Measurements from ENCODE around the gene NREP. TPM values are rescaled to one million over a fixed set of nuclear protein-coding genes. Genes with fewer than 3 reads are reported as not detected.
A peak's percentile ranks its signal among the peaks of the same experiment; 100 is the strongest.

The NREP gene
- total RNA-seq, 1 donor from 2014 or later = 460 TPM

- H3K4me3 Mint-ChIP-seq (ENCODE audit: low read depth) = peak overlapping the region; percentile 90
- no peaks in the 10 kb centered on the region for H3K9me3 Mint-ChIP-seq (ENCODE audit: low read depth)
- TF ChIP-seq CTCF (IDR thresholded peaks at IDR 0.05; ENCODE audit: unreplicated experiment) = peak; percentile 49
- peaks cover 33% of the 10 kb centered on the region for H3K4me1 Mint-ChIP-seq (ENCODE audit: low read depth)
- peak overlapping the region; percentile 99 for H3K27ac Mint-ChIP-seq
- peaks cover 10% of the 10 kb centered on the region for H3K36me3 Mint-ChIP-seq (ENCODE audit: insufficient read depth)
- peak; percentile 74 for DNase-seq (ENCODE audit: low spot score, unreplicated experiment)
- no peaks in the 10 kb centered on the region for H3K27me3 Mint-ChIP-seq
Measured at GRCh38 chr5:111757355-111758283, 625 bp upstream of the NREP start.

GRCh38 chr5:111755942-111756381, 1.0 kb downstream of the NREP start:
- TF ChIP-seq CTCF (IDR thresholded peaks at IDR 0.05; ENCODE audit: unreplicated experiment) = no peak
- no peaks in the 10 kb centered on the region for H3K27me3 Mint-ChIP-seq

GRCh38 chr5:111755345-111755941, 1.6 kb downstream of the NREP start:
- Mint-ChIP-seq H3K4me1 (ENCODE audit: low read depth) (peaks cover 35% of the 10 kb centered on the region), H3K9me3 (ENCODE audit: low read depth) (peaks cover 3% of the 10 kb centered on the region), H3K36me3 (ENCODE audit: insufficient read depth) (peaks cover 20% of the 10 kb centered on the region), H3K4me3 (ENCODE audit: low read depth) (peak overlapping the region; percentile 90), H3K27me3 (no peaks in the 10 kb centered on the region), H3K27ac (peak overlapping the region; percentile 99)
- no peak for TF ChIP-seq CTCF (IDR thresholded peaks at IDR 0.05; ENCODE audit: unreplicated experiment)
- no peak for DNase-seq (ENCODE audit: low spot score, unreplicated experiment)

More at GRCh38 chr5:111755942-111756381, 1.0 kb downstream of the NREP start:
- Mint-ChIP-seq H3K27ac (peak overlapping the region; percentile 99), H3K4me3 (ENCODE audit: low read depth) (peak overlapping the region; percentile 90), H3K36me3 (ENCODE audit: insufficient read depth) (peaks cover 18% of the 10 kb centered on the region), H3K4me1 (ENCODE audit: low read depth) (peaks cover 35% of the 10 kb centered on the region), H3K9me3 (ENCODE audit: low read depth) (peaks cover 3% of the 10 kb centered on the region)
- DNase-seq (ENCODE audit: low spot score, unreplicated experiment) = no peak

GRCh38 chr5:111753884-111754589, 3.0 kb downstream of the NREP start:
- H3K27me3 Mint-ChIP-seq = no peaks in the 10 kb centered on the region
- H3K36me3 Mint-ChIP-seq (ENCODE audit: insufficient read depth) = peaks cover 29% of the 10 kb centered on the region
- H3K27ac Mint-ChIP-seq = no peak overlapping the region
- H3K9me3 Mint-ChIP-seq (ENCODE audit: low read depth) = peaks cover 3% of the 10 kb centered on the region
- peak overlapping the region; percentile 46 for H3K4me3 Mint-ChIP-seq (ENCODE audit: low read depth)
- peaks cover 35% of the 10 kb centered on the region for H3K4me1 Mint-ChIP-seq (ENCODE audit: low read depth)
- no peak for TF ChIP-seq CTCF (IDR thresholded peaks at IDR 0.05; ENCODE audit: unreplicated experiment)
- no peak for DNase-seq (ENCODE audit: low spot score, unreplicated experiment)

GRCh38 chr5:111752426-111752965, 4.5 kb downstream of the NREP start:
- H3K27ac Mint-ChIP-seq = no peak overlapping the region
- H3K9me3 Mint-ChIP-seq (ENCODE audit: low read depth) = peaks cover 3% of the 10 kb centered on the region
- H3K27me3 Mint-ChIP-seq = no peaks in the 10 kb centered on the region
- no peak for TF ChIP-seq CTCF (IDR thresholded peaks at IDR 0.05; ENCODE audit: unreplicated experiment)
- peak overlapping the region; percentile 12 for H3K4me3 Mint-ChIP-seq (ENCODE audit: low read depth)
- peaks cover 25% of the 10 kb centered on the region for H3K4me1 Mint-ChIP-seq (ENCODE audit: low read depth)
- peaks cover 34% of the 10 kb centered on the region for H3K36me3 Mint-ChIP-seq (ENCODE audit: insufficient read depth)
- DNase-seq (ENCODE audit: low spot score, unreplicated experiment) = no peak
